GM13976 (cell line): ENCODE results near the gene LEFTY1.
"Not testable (repeated sequence)": the region's sequence is repeated elsewhere in the genome, so short reads cannot be mapped to it uniquely, and the experiment has no call there.

ENCODE experiments used
- DNase-seq: peaks from one replicate; pipeline ENCODE4 v3.0.0; 2012; ENCODE audit warnings: low spot score
- in situ Hi-C: fragments of 300-500 bp; cut with MboI; formaldehyde crosslinking; loops from one replicate; pipeline ENCODE4 v1.12.0; 2022; ENCODE audit warnings: low sequenced_read_pairs, mixed read lengths, inconsistent platforms; ENCODE audit not compliant: unreplicated experiment
- TF ChIP-seq, protein P1 (sequence below): IDR thresholded peaks from 2 replicates; pipeline ENCODE4 v1.5.1; 2012; ENCODE audit warnings: borderline replicate concordance, mild to moderate bottlenecking; ENCODE audit not compliant: insufficient read depth; ENCODE audit errors: extremely low read depth, missing control alignments, control extremely low read depth

LEFTY1 gene, protein sequence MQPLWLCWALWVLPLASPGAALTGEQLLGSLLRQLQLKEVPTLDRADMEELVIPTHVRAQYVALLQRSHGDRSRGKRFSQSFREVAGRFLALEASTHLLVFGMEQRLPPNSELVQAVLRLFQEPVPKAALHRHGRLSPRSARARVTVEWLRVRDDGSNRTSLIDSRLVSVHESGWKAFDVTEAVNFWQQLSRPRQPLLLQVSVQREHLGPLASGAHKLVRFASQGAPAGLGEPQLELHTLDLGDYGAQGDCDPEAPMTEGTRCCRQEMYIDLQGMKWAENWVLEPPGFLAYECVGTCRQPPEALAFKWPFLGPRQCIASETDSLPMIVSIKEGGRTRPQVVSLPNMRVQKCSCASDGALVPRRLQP

DNA sequence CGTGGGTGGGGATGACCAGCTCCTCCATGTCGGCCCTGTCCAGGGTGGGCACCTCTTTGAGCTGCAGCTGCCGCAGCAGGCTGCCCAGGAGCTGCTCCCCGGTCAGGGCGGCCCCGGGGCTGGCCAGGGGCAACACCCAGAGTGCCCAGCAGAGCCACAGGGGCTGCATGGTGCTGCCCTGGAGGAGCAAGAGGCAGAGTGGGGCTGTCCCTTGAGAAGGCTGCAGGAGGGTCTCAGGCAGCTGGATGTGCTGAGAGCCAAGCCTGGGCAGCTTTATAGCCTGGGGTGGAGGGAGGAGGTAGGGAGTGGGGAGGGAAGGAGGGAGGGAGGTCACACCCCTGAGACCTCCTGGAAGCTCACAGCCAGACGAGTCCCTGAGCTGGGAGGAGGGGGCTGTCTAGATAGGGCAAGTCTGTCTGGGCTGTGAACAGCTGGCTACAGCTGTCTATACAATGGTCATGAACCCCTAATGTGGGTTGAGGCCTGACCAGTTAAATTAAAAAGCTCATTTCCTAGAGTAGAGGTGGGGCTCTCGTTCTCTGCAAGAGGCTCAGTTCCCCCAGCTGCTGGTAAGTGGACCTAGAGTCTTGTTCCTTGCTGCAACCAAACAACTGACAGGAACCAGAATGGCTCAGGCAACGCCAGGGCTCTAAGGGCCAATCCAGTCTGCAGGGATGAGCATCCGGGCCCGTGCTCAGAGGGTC lies at the start of gene LEFTY1:
TSS of gene LEFTY1 (minus strand) at position 249 of the 704 bp plus-strand sequence. CDS start at position 169, 80 bp downstream.
- no peak for DNase-seq
- in situ Hi-C loops: no loop called here
- TF ChIP-seq, protein P1, sequence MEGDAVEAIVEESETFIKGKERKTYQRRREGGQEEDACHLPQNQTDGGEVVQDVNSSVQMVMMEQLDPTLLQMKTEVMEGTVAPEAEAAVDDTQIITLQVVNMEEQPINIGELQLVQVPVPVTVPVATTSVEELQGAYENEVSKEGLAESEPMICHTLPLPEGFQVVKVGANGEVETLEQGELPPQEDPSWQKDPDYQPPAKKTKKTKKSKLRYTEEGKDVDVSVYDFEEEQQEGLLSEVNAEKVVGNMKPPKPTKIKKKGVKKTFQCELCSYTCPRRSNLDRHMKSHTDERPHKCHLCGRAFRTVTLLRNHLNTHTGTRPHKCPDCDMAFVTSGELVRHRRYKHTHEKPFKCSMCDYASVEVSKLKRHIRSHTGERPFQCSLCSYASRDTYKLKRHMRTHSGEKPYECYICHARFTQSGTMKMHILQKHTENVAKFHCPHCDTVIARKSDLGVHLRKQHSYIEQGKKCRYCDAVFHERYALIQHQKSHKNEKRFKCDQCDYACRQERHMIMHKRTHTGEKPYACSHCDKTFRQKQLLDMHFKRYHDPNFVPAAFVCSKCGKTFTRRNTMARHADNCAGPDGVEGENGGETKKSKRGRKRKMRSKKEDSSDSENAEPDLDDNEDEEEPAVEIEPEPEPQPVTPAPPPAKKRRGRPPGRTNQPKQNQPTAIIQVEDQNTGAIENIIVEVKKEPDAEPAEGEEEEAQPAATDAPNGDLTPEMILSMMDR: no peak

GRCh38 chr1:225937048-225937968 lies 48.4 kb upstream of the LEFTY1 start:
- TF ChIP-seq, protein P1: no peak
- no peak for DNase-seq
- in situ Hi-C loops: no loop called here

DNA sequence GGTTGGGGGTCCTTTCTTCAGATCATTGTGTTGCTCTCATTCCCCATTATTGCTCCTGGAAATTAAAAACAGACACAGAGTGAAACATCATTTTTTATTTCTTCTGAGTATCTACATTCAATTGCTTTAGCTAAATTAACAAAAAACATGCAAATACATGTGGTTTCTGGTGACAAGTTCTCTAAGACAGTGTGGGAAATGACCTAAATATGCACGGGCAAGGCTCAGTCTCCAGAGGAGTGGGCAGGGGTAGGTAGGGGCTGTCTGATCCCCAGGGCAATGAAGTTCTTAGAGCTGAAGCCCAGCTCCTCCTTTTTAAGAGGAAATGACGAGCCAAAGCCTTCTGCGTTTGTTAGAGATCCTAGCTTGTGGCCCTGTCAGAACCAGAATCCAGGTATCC lies 47.6 kb upstream of the LEFTY1 start:
- no peak for DNase-seq
- in situ Hi-C loops: no loop called here
- TF ChIP-seq, protein P1: no peak

DNA sequence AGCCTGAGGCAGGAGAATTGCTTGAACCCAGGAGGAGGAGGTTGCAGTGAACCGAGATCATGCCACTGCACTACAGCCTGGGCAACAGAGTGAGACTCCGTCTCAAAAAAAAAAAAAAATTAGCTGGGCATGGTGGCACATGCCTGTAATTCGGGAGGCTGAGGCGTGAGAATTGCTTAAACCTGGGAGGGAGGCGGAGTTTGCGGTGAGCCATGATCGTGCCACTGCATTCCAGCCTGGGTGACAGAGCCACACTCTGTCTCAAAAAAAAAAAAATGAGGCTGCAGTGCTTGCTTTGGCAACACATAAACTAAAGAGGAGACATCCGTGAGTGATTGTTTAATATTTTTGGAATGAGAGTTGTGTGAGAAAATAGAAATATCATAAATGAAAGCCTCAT lies 47.1 kb upstream of the LEFTY1 start:
- DNase-seq, in situ Hi-C loops: not testable (repeated sequence)

GRCh38 chr1:225934711-225935110 lies 45.8 kb upstream of the LEFTY1 start:
- DNase-seq: no peak
- in situ Hi-C loops: no loop called here
- TF ChIP-seq, protein P1: no peak

DNA sequence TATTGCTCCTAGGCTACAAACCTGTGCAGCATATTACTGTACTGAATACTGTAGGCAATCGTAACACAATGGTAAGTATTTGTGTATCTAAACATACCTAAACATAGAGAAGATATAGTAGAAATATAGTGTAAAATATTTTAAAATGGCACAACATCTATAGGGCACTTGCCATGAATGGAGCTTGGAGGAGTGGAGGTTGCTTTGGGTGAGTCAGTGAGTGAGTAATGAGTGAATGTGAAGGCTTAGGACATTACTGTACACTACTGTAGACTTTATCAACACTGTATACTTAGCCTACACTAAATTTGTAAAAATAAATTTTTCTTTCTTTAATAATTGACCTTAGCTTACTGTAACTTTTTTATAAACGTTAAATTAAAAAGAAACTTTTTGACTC lies 44.1 kb upstream of the LEFTY1 start:
- TF ChIP-seq, protein P1: no peak
- DNase-seq: no peak
- in situ Hi-C loops: no loop called here
